Retinal pigment epithelial cell (primary cell): ENCODE measurements around the gene ATP5F1D.
"Not testable (repeated sequence)": the region's sequence is repeated elsewhere in the genome, so short reads cannot be mapped to it uniquely, and the experiment has no call there.

Source experiments
- DNase-seq: peaks from one replicate; pipeline ENCODE4 v3.0.0-alpha.2; 2010; ENCODE audit warnings: low read depth
- H3K4me3 ChIP-seq: 2 replicates; pipeline ENCODE4 v1.5.1; 2011; ENCODE audit warnings: mild to moderate bottlenecking, low read length, control low read depth, moderate library complexity
- CTCF ChIP-seq: conservative IDR thresholded peaks from 2 replicates; pipeline ENCODE4 v1.5.1; 2011; ENCODE audit warnings: low read depth, low read length, control low read depth, inconsistent platforms

The ATP5F1D gene

DNA sequence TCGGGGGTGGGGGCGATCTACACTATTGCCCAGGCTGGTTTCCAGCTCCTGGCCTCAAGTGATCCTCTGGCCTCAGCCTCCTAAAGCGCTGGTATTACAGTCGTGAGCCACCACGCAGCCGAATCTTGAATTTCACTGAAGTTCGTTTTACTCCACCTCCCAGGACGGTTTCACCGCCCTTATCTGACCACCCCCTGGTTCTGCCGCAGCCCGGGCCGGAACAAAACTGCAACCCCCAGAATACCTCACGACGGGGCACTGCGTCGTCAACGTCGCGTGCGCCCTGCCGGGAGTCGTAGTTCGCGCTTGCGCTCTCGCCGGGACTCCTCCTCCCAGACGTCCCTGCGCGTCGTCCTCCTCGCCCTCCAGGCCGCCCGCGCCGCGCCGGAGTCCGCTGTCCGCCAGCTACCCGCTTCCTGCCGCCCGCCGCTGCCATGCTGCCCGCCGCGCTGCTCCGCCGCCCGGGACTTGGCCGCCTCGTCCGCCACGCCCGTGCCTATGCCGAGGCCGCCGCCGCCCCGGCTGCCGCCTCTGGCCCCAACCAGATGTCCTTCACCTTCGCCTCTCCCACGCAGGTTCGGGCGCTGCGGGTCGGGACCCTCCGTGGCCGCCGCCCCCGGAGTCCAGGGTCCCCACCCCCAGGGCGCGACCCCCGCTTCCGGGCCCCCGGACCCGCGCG is at the start of gene ATP5F1D:
ATP5F1D (plus strand) TSS at position 335 of the 679 bp plus-strand sequence; CDS start at position 435, 100 bp downstream.
- H3K4me3 ChIP-seq = peak within 1 kb of the TSS; percentile 70
- no peak for TF ChIP-seq CTCF

DNA sequence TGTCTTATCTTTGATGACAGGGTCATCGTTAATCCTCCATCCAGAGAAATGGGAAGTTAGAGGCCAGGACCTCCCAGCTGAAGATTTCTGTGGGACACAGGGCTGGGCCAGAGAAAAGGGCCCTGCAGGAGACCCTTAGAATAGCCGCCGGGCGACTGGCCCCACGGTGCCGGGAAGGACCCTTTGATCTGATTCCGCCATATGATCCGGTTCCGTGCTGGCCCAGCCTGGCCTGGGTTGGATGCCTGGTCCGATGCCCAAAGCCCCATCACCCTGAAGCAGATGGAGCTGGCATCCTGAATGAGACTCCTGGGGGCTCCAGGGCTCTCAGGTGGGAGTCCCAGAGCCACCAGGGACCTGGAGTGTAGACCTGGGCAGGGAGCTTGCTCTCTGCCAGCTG is 42.0 kb upstream of the ATP5F1D start:
- TF ChIP-seq CTCF = no peak
- no peak for DNase-seq
- no peak overlapping the region for H3K4me3 ChIP-seq

More for the DNA sequence above, at the start of gene ATP5F1D:
- peak; percentile 76 for DNase-seq

GRCh38 chr19:1200614-1201013 is 40.9 kb upstream of the ATP5F1D start:
- not testable (repeated sequence) for DNase-seq, H3K4me3 ChIP-seq

DNA sequence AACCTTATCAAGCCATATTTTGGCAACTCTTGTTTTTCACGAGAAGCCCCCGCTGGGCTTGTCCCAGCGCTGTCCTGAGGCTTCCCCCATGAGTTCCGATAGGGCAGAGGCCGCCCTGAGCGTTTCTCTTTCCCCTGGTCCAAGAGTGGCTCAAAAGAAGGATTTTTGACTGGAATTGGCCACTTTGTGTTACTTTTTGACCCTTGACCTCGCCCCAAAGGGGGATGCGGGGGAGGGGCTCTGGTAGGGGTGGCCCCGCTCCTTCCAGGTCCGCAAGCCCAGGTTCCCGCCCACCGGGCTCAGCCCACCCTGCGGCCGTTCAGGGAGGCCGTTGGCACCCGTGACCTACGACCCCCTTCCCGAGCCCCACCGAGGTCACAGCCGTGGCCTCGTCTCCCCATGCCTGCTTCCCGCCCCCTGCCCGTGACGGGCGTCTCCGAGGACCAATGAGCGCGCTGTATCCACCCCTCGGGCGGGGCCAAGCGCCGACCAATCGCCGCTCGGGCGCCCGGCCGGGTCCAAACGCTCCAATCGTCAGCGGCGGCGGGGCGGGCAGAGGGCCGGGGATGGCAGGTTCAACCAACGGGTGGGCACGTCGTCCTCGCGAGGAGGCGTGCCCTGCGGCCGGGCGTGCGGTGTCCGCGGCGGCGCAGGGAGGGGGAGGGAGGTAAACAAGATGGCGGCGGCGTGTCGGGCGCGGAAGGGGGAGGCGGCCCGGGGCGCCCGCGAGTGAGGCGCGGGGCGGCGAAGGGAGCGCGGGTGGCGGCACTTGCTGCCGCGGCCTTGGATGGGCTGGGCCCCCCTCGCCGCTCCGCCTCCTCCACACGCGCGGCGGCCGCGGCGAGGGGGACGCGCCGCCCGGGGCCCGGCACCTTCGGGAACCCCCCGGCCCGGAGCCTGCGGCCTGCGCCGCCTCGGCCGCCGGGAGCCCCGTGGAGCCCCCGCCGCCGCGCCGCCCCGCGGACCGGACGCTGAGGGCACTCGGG is 36.1 kb upstream of the ATP5F1D start, which contains the start of gene STK11:
STK11 (plus strand) TSS at position 665 of the 986 bp plus-strand sequence. CDS start 1,136 bp downstream, outside the sequence.
- peak; percentile 85 for DNase-seq
- peak within 1 kb of the TSS; percentile 80 for H3K4me3 ChIP-seq
- no peak for TF ChIP-seq CTCF

GRCh38 chr19:1206150-1206863 is 35.2 kb upstream of the ATP5F1D start:
- DNase-seq = no peak
- TF ChIP-seq CTCF = no peak
- peak overlapping the region; percentile 80 for H3K4me3 ChIP-seq

GRCh38 chr19:1206864-1207450 is 34.6 kb upstream of the ATP5F1D start:
- H3K4me3 ChIP-seq = peak overlapping the region; percentile 80
- TF ChIP-seq CTCF = no peak
- DNase-seq = no peak

GRCh38 chr19:1208830-1209229 is 32.7 kb upstream of the ATP5F1D start:
- not testable (repeated sequence) for DNase-seq

More at GRCh38 chr19:1208830-1209229, 32.7 kb upstream of the ATP5F1D start:
- not testable (repeated sequence) for H3K4me3 ChIP-seq
